ACC112 (cell line): ENCODE data around the gene CEP112.
"Not testable (repeated sequence)": the region's sequence is repeated elsewhere in the genome, so short reads cannot be mapped to it uniquely, and the experiment has no call there.

Source experiments
- H2AFZ ChIP-seq: fragments of 200-600 bp; sonication (generic); one replicate; pipeline ENCODE4 v1.6.0; 2017; ENCODE audit warnings: antibody characterized with exemption, low read length; ENCODE audit not compliant: unreplicated experiment
- H3K27ac ChIP-seq: fragments of 200-600 bp; sonication (generic); 2 replicates; pipeline ENCODE4 v1.5.1; 2014; ENCODE audit warnings: low read depth, mild to moderate bottlenecking, antibody characterized with exemption, low read length, moderate library complexity
- H3K27me3 ChIP-seq: fragments of 200-600 bp; sonication (generic); 2 replicates; pipeline ENCODE4 v1.6.1; 2014; ENCODE audit warnings: mild to moderate bottlenecking, antibody characterized with exemption, low read length, moderate library complexity, mixed read lengths; ENCODE audit not compliant: insufficient read depth
- H3K36me3 ChIP-seq: fragments of 200-600 bp; sonication (generic); 2 replicates; pipeline ENCODE4 v1.6.1; 2016; ENCODE audit warnings: mild to moderate bottlenecking, antibody characterized with exemption, low read length, moderate library complexity, mixed read lengths; ENCODE audit not compliant: insufficient read depth
- H3K4me1 ChIP-seq: fragments of 200-600 bp; sonication (generic); one replicate; pipeline ENCODE4 v1.6.1; 2016; ENCODE audit warnings: low read length, mixed read lengths; ENCODE audit not compliant: insufficient read depth, unreplicated experiment, control insufficient read depth
- H3K4me3 ChIP-seq: fragments of 200-600 bp; sonication (generic); 2 replicates; pipeline ENCODE4 v1.5.1; 2014; ENCODE audit warnings: mild to moderate bottlenecking, low read depth, low read length
- H3K79me2 ChIP-seq: fragments of 200-600 bp; sonication (generic); one replicate; pipeline ENCODE4 v1.6.0; 2016; ENCODE audit warnings: low read length; ENCODE audit not compliant: control insufficient read depth, unreplicated experiment, insufficient read depth

The CEP112 gene

DNA sequence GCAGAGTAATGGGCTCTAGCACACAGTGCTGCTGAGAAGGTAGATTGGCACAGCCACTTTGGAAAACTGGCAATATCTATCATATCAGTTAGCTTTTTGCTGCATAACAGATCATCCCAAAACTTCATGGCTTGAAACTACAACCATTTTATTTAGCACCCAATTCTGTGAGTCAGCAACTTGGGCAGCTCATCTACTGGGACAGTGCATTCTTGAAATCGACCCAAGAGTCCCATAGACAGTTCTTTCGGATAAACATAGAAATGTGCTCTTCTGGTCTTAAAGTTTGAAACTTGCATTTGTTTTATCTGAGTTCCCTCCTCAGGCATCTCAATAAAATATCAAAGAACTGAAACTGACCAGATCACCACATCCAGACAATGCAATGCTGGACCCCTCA, 76.7 kb downstream of the CEP112 start:
- no peaks in the 10 kb centered on the region for H3K27me3 ChIP-seq
- peaks cover 5% of the 10 kb centered on the region for H3K4me1 ChIP-seq
- peaks cover 5% of the 10 kb centered on the region; the same call in 1 of the 2 replicates for H3K36me3 ChIP-seq
- no peak overlapping the region for H3K4me3 ChIP-seq
- no peaks in the 10 kb centered on the region for H3K79me2 ChIP-seq
- no peak overlapping the region for H3K27ac ChIP-seq
- H2AFZ ChIP-seq, result peak overlapping the region; percentile 7

DNA sequence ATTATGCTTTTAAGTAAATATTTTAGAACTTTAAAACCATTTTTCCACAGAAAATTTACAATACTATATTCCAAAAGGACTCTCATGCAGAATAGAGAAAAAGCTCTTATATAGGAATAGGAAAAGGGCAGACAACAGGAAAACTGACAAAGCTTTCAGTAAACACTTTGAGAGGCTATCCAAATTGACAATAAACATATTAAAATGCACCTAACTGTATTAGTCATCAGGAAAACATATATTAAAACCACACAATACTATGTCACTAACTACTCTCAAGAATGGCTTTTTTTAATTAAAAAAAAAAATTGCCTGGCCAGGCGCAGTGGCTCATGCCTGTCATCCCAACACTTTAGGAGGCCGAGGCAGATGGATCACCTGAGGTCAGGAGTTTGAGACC, 77.3 kb downstream of the CEP112 start:
- no peaks in the 10 kb centered on the region for H3K27me3 ChIP-seq
- H3K27ac ChIP-seq, result no peak overlapping the region
- H2AFZ ChIP-seq, result no peak overlapping the region
- H3K79me2 ChIP-seq, result no peaks in the 10 kb centered on the region
- H3K4me3 ChIP-seq, result no peak overlapping the region
- peaks cover 2% of the 10 kb centered on the region; the same call in 1 of the 2 replicates for H3K36me3 ChIP-seq
- peaks cover 5% of the 10 kb centered on the region for H3K4me1 ChIP-seq

DNA sequence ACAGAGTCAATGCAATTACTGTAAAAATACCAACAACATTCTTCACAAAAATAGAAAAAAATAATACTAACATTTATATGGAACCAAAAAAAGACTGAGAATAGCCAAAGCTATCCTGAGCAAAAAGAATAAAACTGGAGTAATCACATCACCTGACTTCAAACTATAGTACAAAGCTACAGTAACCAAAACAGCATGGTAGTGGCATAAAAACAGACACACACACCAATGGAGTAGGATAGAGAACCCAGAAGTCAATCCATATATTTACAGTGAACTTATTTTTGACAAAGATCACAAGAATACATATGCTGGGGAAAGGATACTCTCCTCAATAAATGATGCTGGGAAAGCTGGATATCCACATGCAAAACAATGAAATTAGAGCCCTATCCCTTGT, 84.2 kb downstream of the CEP112 start:
- no peak overlapping the region for H3K4me3 ChIP-seq
- H3K36me3 ChIP-seq, result no peaks in the 10 kb centered on the region; the same call in 1 of the 2 replicates
- no peaks in the 10 kb centered on the region for H3K27me3 ChIP-seq
- no peaks in the 10 kb centered on the region for H3K4me1 ChIP-seq
- no peaks in the 10 kb centered on the region for H3K79me2 ChIP-seq
- H3K27ac ChIP-seq, result no peak overlapping the region
- no peak overlapping the region for H2AFZ ChIP-seq

DNA sequence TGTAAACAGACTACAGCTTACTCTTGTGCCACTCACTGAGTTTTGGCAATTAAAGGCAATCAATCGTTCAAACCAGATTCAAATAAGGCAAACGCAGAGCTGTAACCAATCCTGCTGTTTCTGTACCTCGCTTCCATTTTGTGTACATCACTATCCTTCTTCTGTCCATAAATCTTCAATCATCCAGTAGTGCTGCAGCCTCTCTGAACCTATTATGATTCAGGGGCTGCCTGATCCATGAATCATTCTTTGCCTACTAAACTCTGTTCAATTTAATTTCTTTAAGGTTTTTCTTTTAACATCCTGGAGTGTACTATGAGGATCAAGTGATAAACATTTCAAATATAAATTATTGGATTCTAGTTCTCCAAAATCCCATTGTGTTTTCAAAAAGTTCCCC, 93.9 kb downstream of the CEP112 start:
- Histone ChIP-seq H3K4me1 (peaks cover 4% of the 10 kb centered on the region), H3K27me3 (no peaks in the 10 kb centered on the region), H3K27ac (no peak overlapping the region), H2AFZ (no peak overlapping the region), H3K79me2 (no peaks in the 10 kb centered on the region), H3K36me3 (peaks cover 5% of the 10 kb centered on the region; the same call in 1 of the 2 replicates), H3K4me3 (no peak overlapping the region)

DNA sequence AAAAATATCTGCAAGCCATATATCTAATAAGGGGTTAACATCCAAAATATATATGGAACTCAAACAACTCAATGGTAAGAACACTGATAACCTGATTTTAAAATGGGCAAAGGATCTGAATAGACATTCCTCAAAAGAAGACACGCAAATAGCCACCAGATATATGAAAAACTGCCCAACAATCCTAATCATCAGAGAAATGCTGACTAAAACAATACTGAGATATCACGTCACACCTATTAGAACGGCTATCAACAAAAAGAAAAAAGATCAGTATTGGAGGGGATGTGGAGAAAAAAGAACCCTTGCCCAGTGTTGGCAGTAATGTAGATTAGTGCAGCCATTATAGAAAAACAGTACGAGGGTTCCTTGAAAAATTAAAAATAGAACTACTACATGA, 97.2 kb downstream of the CEP112 start:
- peaks cover 9% of the 10 kb centered on the region for H3K36me3 ChIP-seq

DNA sequence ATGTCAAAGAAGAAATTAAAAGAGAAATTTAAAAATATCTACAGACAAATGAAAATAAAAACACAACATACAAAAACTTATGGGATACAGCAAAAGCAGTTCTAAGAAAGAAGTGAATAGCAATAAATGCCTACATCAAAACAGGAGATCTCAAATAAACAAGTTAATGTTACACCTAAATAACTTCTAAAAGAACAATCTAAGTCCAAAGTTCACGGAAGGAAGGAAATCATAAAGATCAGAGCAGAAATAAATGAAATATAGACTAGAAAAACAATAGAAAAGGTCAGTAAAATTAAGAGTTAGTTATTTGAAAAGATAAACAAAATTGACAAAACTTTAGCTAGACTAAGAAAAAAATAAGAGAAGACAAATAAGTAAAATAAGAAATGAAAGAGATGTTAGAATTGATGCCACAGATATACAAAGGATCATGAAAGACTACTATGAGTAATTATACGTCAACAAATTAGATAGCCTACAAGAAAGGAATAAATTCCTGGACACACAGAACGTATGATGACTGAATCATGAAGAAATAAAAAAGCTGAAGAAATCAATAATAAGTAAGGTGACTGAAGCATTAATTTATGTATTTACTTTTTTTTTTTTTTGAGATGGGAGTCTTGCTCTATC, 100.4 kb downstream of the CEP112 start:
- H3K27ac ChIP-seq, result no peak overlapping the region
- H3K36me3 ChIP-seq, result peaks cover 9% of the 10 kb centered on the region
- H2AFZ ChIP-seq, result no peak overlapping the region
- H3K27me3 ChIP-seq, result no peaks in the 10 kb centered on the region
- no peaks in the 10 kb centered on the region for H3K79me2 ChIP-seq
- peaks cover 5% of the 10 kb centered on the region for H3K4me1 ChIP-seq
- no peak overlapping the region for H3K4me3 ChIP-seq

More for the DNA sequence above, 97.2 kb downstream of the CEP112 start:
- H3K27me3 ChIP-seq, result no peaks in the 10 kb centered on the region
- peaks cover 4% of the 10 kb centered on the region for H3K4me1 ChIP-seq
- no peak overlapping the region for H3K27ac ChIP-seq
- H3K4me3 ChIP-seq, result no peak overlapping the region
- H3K79me2 ChIP-seq, result no peaks in the 10 kb centered on the region
- H2AFZ ChIP-seq, result no peak overlapping the region

DNA sequence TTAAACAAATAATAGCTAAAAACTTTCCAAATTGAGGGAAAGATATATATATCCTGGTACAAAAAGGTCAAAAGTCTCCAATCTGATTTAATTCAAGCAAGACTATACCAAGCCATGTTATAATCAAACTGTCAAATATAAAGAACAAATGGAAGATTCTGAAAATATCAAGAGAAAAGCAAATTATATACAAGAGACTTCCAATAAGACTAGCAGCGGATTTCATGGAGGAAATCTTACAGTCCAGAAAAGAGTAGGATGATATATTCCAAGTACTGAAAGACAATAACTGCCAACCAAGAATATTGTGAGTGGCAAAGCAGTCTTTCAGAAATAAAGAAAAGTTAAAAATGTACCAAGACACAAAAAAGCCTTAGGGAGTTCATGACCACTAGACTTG, 102.2 kb downstream of the CEP112 start:
- peaks cover 4% of the 10 kb centered on the region; the same call in 1 of the 2 replicates for H3K36me3 ChIP-seq
- no peak overlapping the region for H2AFZ ChIP-seq
- no peak overlapping the region for H3K4me3 ChIP-seq
- H3K4me1 ChIP-seq, result peaks cover 5% of the 10 kb centered on the region
- H3K27ac ChIP-seq, result no peak overlapping the region
- H3K79me2 ChIP-seq, result no peaks in the 10 kb centered on the region
- no peaks in the 10 kb centered on the region for H3K27me3 ChIP-seq

DNA sequence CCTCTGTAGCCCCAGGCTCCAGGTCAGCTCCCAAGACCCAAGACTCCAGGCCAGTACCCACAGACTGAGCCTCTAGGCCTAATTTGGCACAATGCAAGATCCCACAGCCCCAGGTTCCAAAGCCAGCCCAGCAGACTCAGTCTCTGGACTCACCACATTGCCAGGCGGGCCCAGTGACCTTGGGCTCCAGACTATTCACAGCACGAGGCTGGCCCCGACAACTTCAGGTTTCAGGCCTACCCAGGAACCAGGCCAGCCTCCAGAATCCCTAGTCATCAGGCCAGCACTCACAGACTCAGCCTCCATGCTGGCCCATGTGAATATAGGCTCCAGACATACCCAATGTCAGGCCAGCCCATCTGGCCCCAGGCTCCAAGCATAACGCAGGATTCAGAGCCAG, 103.8 kb downstream of the CEP112 start:
- peaks cover 5% of the 10 kb centered on the region for H3K4me1 ChIP-seq
- no peak overlapping the region for H3K27ac ChIP-seq
- H3K79me2 ChIP-seq, result no peaks in the 10 kb centered on the region
- H3K27me3 ChIP-seq, result no peaks in the 10 kb centered on the region
- H3K36me3 ChIP-seq, result peaks cover 4% of the 10 kb centered on the region; the same call in 1 of the 2 replicates
- H3K4me3 ChIP-seq, result no peak overlapping the region
- H2AFZ ChIP-seq, result no peak overlapping the region

DNA sequence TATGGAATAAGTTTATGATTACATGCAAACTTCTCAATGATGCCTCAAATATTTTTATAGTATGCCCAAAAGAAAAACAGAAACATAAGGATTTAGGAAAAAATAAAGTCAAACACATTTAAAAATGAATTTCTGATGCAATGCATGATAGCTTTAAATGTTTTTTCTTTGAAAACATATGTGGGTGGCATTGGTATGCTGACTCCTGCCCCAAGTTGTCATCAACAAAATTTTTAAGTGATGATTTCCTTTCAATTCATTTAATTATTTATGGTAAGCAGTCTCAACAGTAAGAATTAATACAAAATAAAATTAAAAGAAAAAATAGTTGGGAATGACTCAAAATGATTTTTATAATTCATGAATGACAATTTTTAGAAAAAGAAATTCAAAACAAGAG, 104.9 kb downstream of the CEP112 start:
- peaks cover 4% of the 10 kb centered on the region; the same call in 1 of the 2 replicates for H3K36me3 ChIP-seq

DNA sequence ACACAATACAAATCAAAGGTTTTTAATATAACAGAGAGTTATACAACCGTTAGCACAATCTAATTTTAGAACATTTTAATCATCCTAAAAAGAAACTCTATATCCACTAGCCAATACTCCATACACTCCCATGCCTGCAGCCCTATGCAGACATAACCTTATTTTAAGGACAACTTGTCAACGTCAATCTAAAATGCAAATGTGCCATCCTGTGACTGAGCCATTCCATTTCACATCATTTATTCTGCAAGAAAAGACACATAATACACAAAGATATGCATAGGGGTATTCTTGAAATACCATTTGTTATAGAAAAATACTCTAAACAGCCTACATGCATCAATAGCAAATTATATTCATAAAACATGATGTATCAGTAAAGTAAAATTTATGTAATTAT, 106.7 kb downstream of the CEP112 start:
- Histone ChIP-seq H2AFZ (no peak overlapping the region), H3K4me1 (peaks cover 5% of the 10 kb centered on the region), H3K27me3 (no peaks in the 10 kb centered on the region), H3K36me3 (no peaks in the 10 kb centered on the region), H3K79me2 (no peaks in the 10 kb centered on the region), H3K27ac (no peak overlapping the region), H3K4me3 (no peak overlapping the region)

More for the DNA sequence above, 104.9 kb downstream of the CEP112 start:
- Histone ChIP-seq H3K79me2 (no peaks in the 10 kb centered on the region), H3K4me1 (peaks cover 5% of the 10 kb centered on the region), H3K27ac (no peak overlapping the region; the same call in 1 of the 2 replicates), H3K27me3 (no peaks in the 10 kb centered on the region), H2AFZ (no peak overlapping the region), H3K4me3 (no peak overlapping the region)

DNA sequence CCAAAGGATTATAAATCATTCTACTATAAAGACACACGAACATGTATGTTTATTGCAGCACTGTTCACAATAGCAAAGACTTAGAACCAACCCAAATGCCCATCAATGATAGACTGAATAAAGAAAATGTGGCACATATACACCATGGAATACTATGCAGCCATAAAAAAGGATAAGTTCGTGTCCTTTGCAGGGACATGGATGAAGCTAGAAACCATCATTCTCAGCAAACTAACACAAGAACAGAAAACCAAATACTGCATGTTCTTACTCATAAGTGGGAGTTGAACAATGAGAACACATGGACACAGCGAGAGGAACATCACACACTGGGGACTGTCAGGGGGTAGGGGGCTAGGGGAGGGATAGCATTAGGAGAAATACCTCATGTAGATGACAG, 111.3 kb downstream of the CEP112 start:
- not testable (repeated sequence) for H3K79me2 ChIP-seq, H2AFZ ChIP-seq, H3K4me1 ChIP-seq, H3K4me3 ChIP-seq, H3K27me3 ChIP-seq, H3K27ac ChIP-seq, H3K36me3 ChIP-seq
